Epidermal melanocyte (primary cell): Measurements from ENCODE around the gene KCTD7.
"Not testable (repeated sequence)": the region's sequence is repeated elsewhere in the genome, so short reads cannot be mapped to it uniquely, and the experiment has no call there.

Experiments used
- DNase-seq: peaks from one replicate; pipeline ENCODE4 v3.0.0; 2011; ENCODE audit warnings: low spot score; ENCODE audit not compliant: insufficient read length

KCTD7 gene

GRCh38 chr7:66615699-66616098, 13.0 kb upstream of the KCTD7 start:
- no peak for DNase-seq

GRCh38 chr7:66617295-66617694, 11.4 kb upstream of the KCTD7 start:
- no peak for DNase-seq

GRCh38 chr7:66619341-66619948, 9.2 kb upstream of the KCTD7 start:
- not testable (repeated sequence) for DNase-seq

- DNase-seq = no peak
Measured at GRCh38 chr7:66626331-66626934, 2.2 kb upstream of the KCTD7 start.

- DNase-seq = no peak
Measured at GRCh38 chr7:66627151-66627681, 1.5 kb upstream of the KCTD7 start.

- DNase-seq = no peak
Measured at GRCh38 chr7:66627881-66628360, 760 bp upstream of the KCTD7 start.

GRCh38 chr7:66629222-66630062, 761 bp downstream of the KCTD7 start:
- no peak for DNase-seq

- DNase-seq = no peak
Measured at GRCh38 chr7:66630531-66630930, 1.9 kb downstream of the KCTD7 start.

GRCh38 chr7:66631471-66631870, 2.8 kb downstream of the KCTD7 start:
- DNase-seq = no peak

GRCh38 chr7:66634816-66635215, 6.1 kb downstream of the KCTD7 start:
- no peak for DNase-seq

- DNase-seq = not testable (repeated sequence)
Measured at GRCh38 chr7:66635322-66635981, 6.8 kb downstream of the KCTD7 start.

GRCh38 chr7:66635982-66636546, 7.4 kb downstream of the KCTD7 start:
- DNase-seq = not testable (repeated sequence)

GRCh38 chr7:66638309-66639099, 9.8 kb downstream of the KCTD7 start:
- no peak for DNase-seq

- DNase-seq = no peak
Measured at GRCh38 chr7:66639773-66640172, 11.1 kb downstream of the KCTD7 start.

- no peak for DNase-seq
Measured at GRCh38 chr7:66640802-66641525, 12.3 kb downstream of the KCTD7 start.

- no peak for DNase-seq
Measured at GRCh38 chr7:66641526-66641871, 12.8 kb downstream of the KCTD7 start.

- DNase-seq = no peak
Measured at GRCh38 chr7:66642186-66642585, 13.5 kb downstream of the KCTD7 start.

GRCh38 chr7:66642932-66643331, 14.3 kb downstream of the KCTD7 start:
- DNase-seq = no peak

GRCh38 chr7:66643395-66643794, 14.7 kb downstream of the KCTD7 start:
- no peak for DNase-seq

- DNase-seq = not testable (repeated sequence)
Measured at GRCh38 chr7:66651026-66651425, 22.3 kb downstream of the KCTD7 start.
